HG02798 (cell line): Measurements from ENCODE around the gene TNP2.

ENCODE experiments used
- ATAC-seq: cut with Tn5 transposase; IDR thresholded peaks from one replicate; pipeline ENCODE4 v1.9.1; 2021; ENCODE audit warnings: mild to moderate bottlenecking; ENCODE audit not compliant: unreplicated experiment, poor library complexity

Gene TNP2

GRCh38 chr16:11258553-11259492 lies 10.3 kb downstream of the TNP2 start:
- no peak for ATAC-seq

GRCh38 chr16:11257131-11257938 lies 11.8 kb downstream of the TNP2 start:
- no peak for ATAC-seq

GRCh38 chr16:11256661-11257130 lies 12.4 kb downstream of the TNP2 start:
- ATAC-seq = no peak

- peak; percentile 63 for ATAC-seq
Measured at GRCh38 chr16:11255737-11256660, 13.1 kb downstream of the TNP2 start, which contains the start of gene SOCS1. Gene SOCS1, minus strand, starts transcription at chr16:11256204. Its CDS starts 726 bp downstream, at chr16:11255478.

GRCh38 chr16:11254913-11255736 lies 14.0 kb downstream of the TNP2 start:
- peak; percentile 1 for ATAC-seq

GRCh38 chr16:11253995-11254912 lies 14.9 kb downstream of the TNP2 start:
- no peak for ATAC-seq

- no peak for ATAC-seq
Measured at GRCh38 chr16:11253009-11253994, 15.8 kb downstream of the TNP2 start.

- ATAC-seq = no peak
Measured at GRCh38 chr16:11252482-11252931, 16.6 kb downstream of the TNP2 start.

GRCh38 chr16:11251525-11252481 lies 17.3 kb downstream of the TNP2 start:
- ATAC-seq = no peak

- ATAC-seq = no peak
Measured at GRCh38 chr16:11250786-11251524, 18.2 kb downstream of the TNP2 start.

- ATAC-seq = no peak
Measured at GRCh38 chr16:11250091-11250785, 18.9 kb downstream of the TNP2 start.

- no peak for ATAC-seq
Measured at GRCh38 chr16:11249233-11250061, 19.7 kb downstream of the TNP2 start.

GRCh38 chr16:11248133-11248532 lies 21.0 kb downstream of the TNP2 start:
- no peak for ATAC-seq

GRCh38 chr16:11245988-11246387 lies 23.1 kb downstream of the TNP2 start:
- ATAC-seq = no peak
